HG03060 (cell line): ENCODE data around the gene TXK.

Source experiments
- ATAC-seq: cut with Tn5 transposase; IDR thresholded peaks from one replicate; pipeline ENCODE4 v1.9.1; 2021; ENCODE audit warnings: low read depth, moderate number of reproducible peaks; ENCODE audit not compliant: unreplicated experiment

TXK gene

GRCh38 chr4:48108309-48109073, 25.6 kb downstream of the TXK start:
- no peak for ATAC-seq

- ATAC-seq: no peak
These were observed 28.8 kb downstream of the TXK start for GRCh38 chr4:48105230-48105629.

- peak; percentile 55 for ATAC-seq
These were observed 30.4 kb downstream of the TXK start for GRCh38 chr4:48103483-48104139.

GRCh38 chr4:48102303-48102702, 31.7 kb downstream of the TXK start:
- no peak for ATAC-seq

GRCh38 chr4:48100256-48100655, 33.8 kb downstream of the TXK start:
- no peak for ATAC-seq

- no peak for ATAC-seq
These were observed 38.6 kb downstream of the TXK start for GRCh38 chr4:48095441-48095840.

- no peak for ATAC-seq
These were observed 40.0 kb downstream of the TXK start for GRCh38 chr4:48093991-48094416.

GRCh38 chr4:48090621-48091020, 43.4 kb downstream of the TXK start:
- no peak for ATAC-seq

GRCh38 chr4:48085821-48086589, 48.0 kb downstream of the TXK start:
- no peak for ATAC-seq

GRCh38 chr4:48082956-48083355, 51.1 kb downstream of the TXK start:
- ATAC-seq: no peak

- no peak for ATAC-seq
These were observed 52.9 kb downstream of the TXK start for GRCh38 chr4:48081196-48081595.

GRCh38 chr4:48079972-48080391, 54.1 kb downstream of the TXK start:
- ATAC-seq: no peak

- no peak for ATAC-seq
These were observed 55.0 kb downstream of the TXK start for GRCh38 chr4:48078862-48079655.

GRCh38 chr4:48078425-48078824, 55.6 kb downstream of the TXK start:
- ATAC-seq: no peak

GRCh38 chr4:48074657-48075056, 59.4 kb downstream of the TXK start:
- ATAC-seq: no peak

- no peak for ATAC-seq
These were observed 60.4 kb downstream of the TXK start for GRCh38 chr4:48073567-48074103.

- no peak for ATAC-seq
These were observed 62.9 kb downstream of the TXK start for GRCh38 chr4:48071191-48071590.

- ATAC-seq: no peak
These were observed 65.0 kb downstream of the TXK start for GRCh38 chr4:48069026-48069425.

GRCh38 chr4:48068182-48068581, 65.9 kb downstream of the TXK start:
- no peak for ATAC-seq

GRCh38 chr4:48067536-48067935, 66.5 kb downstream of the TXK start:
- no peak for ATAC-seq
